Cardiac fibroblast (primary cell): Measurements from ENCODE around the gene AGR3.

Experiments used
- DNase-seq, 2 donors: peaks; one replicate each; pipeline versions ENCODE4 v3.0.0 to v3.0.0-alpha.2; 2010; ENCODE audit warnings: low read depth in 2 of 2
- H3K4me3 ChIP-seq, 2 donors: replicated peaks in 1 of 2; 1 replicate in 1 of 2; 2 replicates in 1 of 2; pipeline ENCODE4 v1.5.1; 2011; ENCODE audit warnings: low read depth in 2 of 2, low read length in 2 of 2, mild to moderate bottlenecking in 2 of 2, moderate library complexity in 1 of 2
- CTCF ChIP-seq: IDR thresholded peaks from one replicate; pipeline ENCODE4 v1.5.1; 2011; ENCODE audit warnings: low read depth, mild to moderate bottlenecking, low read length, inconsistent platforms

Gene AGR3

DNA sequence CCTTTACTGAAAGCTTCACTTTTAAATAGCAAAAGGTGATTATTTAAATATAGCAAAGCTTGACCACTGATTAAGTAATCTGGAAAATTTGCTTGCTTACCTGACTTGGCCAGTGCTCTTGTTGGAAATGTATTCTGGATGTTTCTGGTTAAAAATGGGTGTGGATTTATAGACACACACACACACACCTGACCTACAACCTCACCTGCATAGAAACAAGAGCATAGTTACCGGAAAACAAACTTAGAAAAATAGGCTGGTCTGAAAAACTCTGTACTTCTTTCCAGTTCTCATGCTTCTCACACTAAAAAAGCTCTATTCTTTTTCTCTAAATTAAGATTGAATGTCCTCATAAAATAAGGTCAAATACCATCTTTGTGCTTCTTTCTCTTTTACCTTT is at the start of gene AGR3:
Gene AGR3 (minus strand): TSS at position 140 of the 400 bp plus-strand sequence. CDS start 3,365 bp downstream, outside the sequence.
- no peak for DNase-seq
- no peak for TF ChIP-seq CTCF
- H3K4me3 ChIP-seq = no peak within 1 kb of the TSS

- H3K4me3 ChIP-seq = no peak overlapping the region
- no peak for TF ChIP-seq CTCF
- DNase-seq = no peak
These were observed 49.2 kb upstream of the AGR3 start for GRCh38 chr7:16930946-16931345.

GRCh38 chr7:16929146-16929762 is 47.5 kb upstream of the AGR3 start:
- DNase-seq = no peak
- TF ChIP-seq CTCF = no peak
- no peak overlapping the region for H3K4me3 ChIP-seq

DNA sequence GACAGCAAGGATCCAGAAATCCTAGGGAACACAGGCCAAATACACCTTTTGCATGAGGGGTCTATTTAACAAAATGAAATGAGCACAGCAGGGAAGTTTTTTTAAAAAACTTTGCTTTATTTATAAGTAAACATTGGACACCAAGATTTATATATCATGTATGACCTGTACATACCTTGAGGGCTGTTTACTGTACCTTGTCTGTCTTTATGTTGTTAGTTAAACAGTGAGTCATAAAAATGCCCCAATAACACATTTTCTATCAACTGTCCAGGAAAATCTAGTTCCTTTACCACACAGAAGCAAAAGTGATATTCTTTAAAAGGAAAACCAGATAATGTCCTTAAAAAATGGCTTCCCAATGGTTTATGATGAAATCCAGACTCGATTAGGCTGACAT is 45.1 kb upstream of the AGR3 start:
- no peak overlapping the region for H3K4me3 ChIP-seq
- TF ChIP-seq CTCF = no peak
- no peak for DNase-seq

DNA sequence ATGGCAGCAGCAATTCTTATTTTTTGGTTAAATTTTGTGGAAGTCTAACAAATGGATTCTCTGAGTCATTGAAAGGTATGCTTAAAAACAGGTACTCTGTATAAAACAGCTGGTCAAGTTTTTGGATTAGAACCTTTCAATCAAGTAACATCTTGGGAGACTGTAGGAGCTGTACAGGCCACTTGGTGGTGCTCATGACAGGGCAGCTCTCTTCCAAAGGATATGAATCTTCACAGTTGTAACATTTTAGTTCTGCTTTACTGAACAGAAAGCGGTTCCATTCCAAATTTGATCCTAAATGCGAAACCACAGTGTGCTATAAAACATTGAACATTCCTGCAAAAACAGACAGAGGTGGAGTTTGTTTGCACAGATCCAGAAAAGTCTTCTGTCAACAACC is 44.5 kb upstream of the AGR3 start:
- H3K4me3 ChIP-seq = no peak overlapping the region
- peak; percentile 78 for TF ChIP-seq CTCF
- DNase-seq = peak; percentile 71 to 75

DNA sequence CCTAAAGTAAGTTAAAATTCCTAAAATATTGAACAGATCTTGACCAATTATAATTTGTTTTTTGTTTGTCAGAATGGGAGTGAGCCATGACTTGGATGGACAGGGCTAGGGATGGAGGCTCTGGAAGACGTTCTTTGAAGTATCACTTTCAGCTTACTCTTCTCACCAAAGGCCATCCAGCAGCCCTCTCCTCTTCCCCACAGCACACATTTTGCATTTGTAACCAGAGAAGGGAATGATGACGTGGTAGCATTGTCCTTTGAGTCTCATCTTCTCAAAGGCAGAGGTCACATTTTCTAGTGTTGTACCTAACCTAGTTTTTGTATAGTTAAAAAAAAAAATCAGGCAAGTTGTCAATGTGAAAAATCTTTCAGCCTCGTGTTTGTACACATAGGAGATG is 43.8 kb upstream of the AGR3 start:
- DNase-seq = no peak
- H3K4me3 ChIP-seq = no peak overlapping the region
- TF ChIP-seq CTCF = no peak

GRCh38 chr7:16923019-16923418 is 41.2 kb upstream of the AGR3 start:
- H3K4me3 ChIP-seq = no peak overlapping the region
- DNase-seq = no peak
- no peak for TF ChIP-seq CTCF
